ENCODE data around the gene MRPL55.
A peak's percentile ranks its signal among the peaks of the same experiment; 100 is the strongest.

MRPL55 gene

DNA sequence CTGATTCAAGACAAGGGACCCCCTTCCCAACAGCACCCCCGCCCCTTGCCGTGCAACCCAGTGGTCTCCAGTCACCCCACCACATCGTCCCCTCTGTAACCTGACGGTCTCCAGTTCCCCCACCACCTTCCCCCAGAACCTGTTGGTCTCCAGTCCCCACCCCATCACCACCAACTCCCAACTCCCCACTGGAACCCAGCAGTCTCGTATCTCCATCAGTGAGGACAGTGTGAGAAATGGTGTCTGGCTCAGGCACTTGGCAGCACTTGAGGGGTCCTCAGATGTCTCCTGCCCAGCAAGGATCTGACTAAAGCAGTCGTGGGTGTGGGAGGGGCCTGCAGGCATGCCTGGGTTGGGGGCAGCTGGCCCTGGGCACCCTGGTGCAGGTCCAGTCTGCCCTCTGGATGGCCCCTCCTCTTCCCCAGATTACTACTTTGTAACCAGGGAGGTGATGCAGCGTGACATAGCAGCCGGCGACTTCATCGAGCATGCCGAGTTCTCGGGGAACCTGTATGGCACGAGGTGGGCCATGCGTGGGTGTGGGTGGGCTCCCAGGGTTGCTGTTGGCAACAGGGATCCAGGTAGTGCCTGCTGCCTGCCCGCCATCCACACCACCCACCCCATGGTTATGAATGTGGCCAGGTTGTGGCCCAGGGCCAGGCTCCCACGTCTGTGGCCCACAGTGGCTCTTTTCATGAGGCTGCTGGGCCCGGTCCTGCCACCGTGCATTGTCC lies 37.5 kb upstream of the MRPL55 start:
- Histone ChIP-seq H3K27ac (ENCODE audit: low read depth, low read length) (no peak overlapping the region), H3K4me3 (ENCODE audit: low read depth, low read length) (no peak overlapping the region), H3K9ac (ENCODE audit: low read depth, low read length) (no peak overlapping the region), H3K4me1 (ENCODE audit: control insufficient read depth, insufficient read depth, low read length) (peaks cover 3% of the 10 kb centered on the region; the same call in 1 of the 2 replicates), H3K36me3 (ENCODE audit: control insufficient read depth, insufficient read depth, low read length) (peaks cover 11% of the 10 kb centered on the region; the same call in 1 of the 2 replicates), H3K9me3 (ENCODE audit: control insufficient read depth, insufficient read depth, low read length) (no peaks in the 10 kb centered on the region), H3K27me3 (ENCODE audit: control insufficient read depth, insufficient read depth, low read length) (no peaks in the 10 kb centered on the region)

- no peak overlapping the region for H3K27ac ChIP-seq (ENCODE audit: low read depth, low read length)
- H3K4me1 ChIP-seq (ENCODE audit: control insufficient read depth, insufficient read depth, low read length): peaks cover 8% of the 10 kb centered on the region
- peaks cover 11% of the 10 kb centered on the region; the same call in 1 of the 2 replicates for H3K36me3 ChIP-seq (ENCODE audit: control insufficient read depth, insufficient read depth, low read length)
- no peaks in the 10 kb centered on the region for H3K27me3 ChIP-seq (ENCODE audit: control insufficient read depth, insufficient read depth, low read length)
- no peak overlapping the region for H3K4me3 ChIP-seq (ENCODE audit: low read depth, low read length)
- no peak overlapping the region for H3K9ac ChIP-seq (ENCODE audit: low read depth, low read length)
- no peaks in the 10 kb centered on the region for H3K9me3 ChIP-seq (ENCODE audit: control insufficient read depth, insufficient read depth, low read length)
These were observed 36.6 kb upstream of the MRPL55 start for GRCh38 chr1:228145463-228146416.

GRCh38 chr1:228144993-228145343 lies 35.9 kb upstream of the MRPL55 start:
- H3K9ac ChIP-seq (ENCODE audit: low read depth, low read length): no peak overlapping the region
- peaks cover 8% of the 10 kb centered on the region for H3K4me1 ChIP-seq (ENCODE audit: control insufficient read depth, insufficient read depth, low read length)
- H3K9me3 ChIP-seq (ENCODE audit: control insufficient read depth, insufficient read depth, low read length): no peaks in the 10 kb centered on the region
- H3K27ac ChIP-seq (ENCODE audit: low read depth, low read length): no peak overlapping the region
- H3K4me3 ChIP-seq (ENCODE audit: low read depth, low read length): no peak overlapping the region
- H3K36me3 ChIP-seq (ENCODE audit: control insufficient read depth, insufficient read depth, low read length): peaks cover 11% of the 10 kb centered on the region; the same call in 1 of the 2 replicates
- no peaks in the 10 kb centered on the region for H3K27me3 ChIP-seq (ENCODE audit: control insufficient read depth, insufficient read depth, low read length)

- H3K27ac ChIP-seq (ENCODE audit: low read depth, low read length): no peak overlapping the region
- no peaks in the 10 kb centered on the region for H3K9me3 ChIP-seq (ENCODE audit: control insufficient read depth, insufficient read depth, low read length)
- no peak overlapping the region for H3K4me3 ChIP-seq (ENCODE audit: low read depth, low read length)
- peaks cover 11% of the 10 kb centered on the region; the same call in 1 of the 2 replicates for H3K36me3 ChIP-seq (ENCODE audit: control insufficient read depth, insufficient read depth, low read length)
- H3K4me1 ChIP-seq (ENCODE audit: control insufficient read depth, insufficient read depth, low read length): peaks cover 6% of the 10 kb centered on the region; the same call in 1 of the 2 replicates
- H3K27me3 ChIP-seq (ENCODE audit: control insufficient read depth, insufficient read depth, low read length): no peaks in the 10 kb centered on the region
- H3K9ac ChIP-seq (ENCODE audit: low read depth, low read length): no peak overlapping the region
These were observed 35.3 kb upstream of the MRPL55 start for GRCh38 chr1:228144193-228144992.

GRCh38 chr1:228143480-228144192 lies 34.5 kb upstream of the MRPL55 start:
- H3K4me3 ChIP-seq (ENCODE audit: low read depth, low read length): no peak overlapping the region
- H3K27ac ChIP-seq (ENCODE audit: low read depth, low read length): no peak overlapping the region
- H3K9ac ChIP-seq (ENCODE audit: low read depth, low read length): no peak overlapping the region
- H3K36me3 ChIP-seq (ENCODE audit: control insufficient read depth, insufficient read depth, low read length): peaks cover 9% of the 10 kb centered on the region; the same call in 1 of the 2 replicates
- H3K9me3 ChIP-seq (ENCODE audit: control insufficient read depth, insufficient read depth, low read length): no peaks in the 10 kb centered on the region
- no peaks in the 10 kb centered on the region for H3K27me3 ChIP-seq (ENCODE audit: control insufficient read depth, insufficient read depth, low read length)
- H3K4me1 ChIP-seq (ENCODE audit: control insufficient read depth, insufficient read depth, low read length): peaks cover 6% of the 10 kb centered on the region; the same call in 1 of the 2 replicates

DNA sequence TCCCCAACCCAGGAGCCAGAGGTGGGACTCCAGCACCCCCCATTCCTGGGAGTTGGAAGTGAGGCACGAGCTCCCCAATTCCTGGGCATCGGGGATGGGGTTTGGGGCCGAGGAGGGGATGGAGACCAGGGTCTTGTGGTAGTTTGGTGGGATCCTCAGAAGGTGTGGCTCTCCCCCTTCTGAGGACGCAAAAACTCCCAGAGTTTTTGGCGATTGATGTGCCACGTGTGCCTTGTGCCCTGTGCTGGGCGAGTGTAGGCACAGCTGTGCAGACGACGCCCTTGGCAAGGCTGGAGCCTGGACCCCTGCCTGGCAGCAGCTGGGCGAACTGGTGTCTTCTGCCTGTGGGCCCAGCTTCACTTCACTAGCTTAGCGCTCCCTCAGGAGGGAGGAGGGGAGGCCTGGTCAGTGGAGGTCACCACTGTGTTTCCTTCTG lies 33.6 kb upstream of the MRPL55 start:
- Histone ChIP-seq H3K4me1 (ENCODE audit: control insufficient read depth, insufficient read depth, low read length) (peaks cover 6% of the 10 kb centered on the region; the same call in 1 of the 2 replicates), H3K27me3 (ENCODE audit: control insufficient read depth, insufficient read depth, low read length) (peaks cover 3% of the 10 kb centered on the region; the same call in 1 of the 2 replicates), H3K36me3 (ENCODE audit: control insufficient read depth, insufficient read depth, low read length) (0 out of 2 replicates have a peak, but pooled peaks cover 3% of the 10 kb centered on the region), H3K9ac (ENCODE audit: low read depth, low read length) (no peak overlapping the region), H3K9me3 (ENCODE audit: control insufficient read depth, insufficient read depth, low read length) (no peaks in the 10 kb centered on the region), H3K27ac (ENCODE audit: low read depth, low read length) (no peak overlapping the region), H3K4me3 (ENCODE audit: low read depth, low read length) (no peak overlapping the region)

DNA sequence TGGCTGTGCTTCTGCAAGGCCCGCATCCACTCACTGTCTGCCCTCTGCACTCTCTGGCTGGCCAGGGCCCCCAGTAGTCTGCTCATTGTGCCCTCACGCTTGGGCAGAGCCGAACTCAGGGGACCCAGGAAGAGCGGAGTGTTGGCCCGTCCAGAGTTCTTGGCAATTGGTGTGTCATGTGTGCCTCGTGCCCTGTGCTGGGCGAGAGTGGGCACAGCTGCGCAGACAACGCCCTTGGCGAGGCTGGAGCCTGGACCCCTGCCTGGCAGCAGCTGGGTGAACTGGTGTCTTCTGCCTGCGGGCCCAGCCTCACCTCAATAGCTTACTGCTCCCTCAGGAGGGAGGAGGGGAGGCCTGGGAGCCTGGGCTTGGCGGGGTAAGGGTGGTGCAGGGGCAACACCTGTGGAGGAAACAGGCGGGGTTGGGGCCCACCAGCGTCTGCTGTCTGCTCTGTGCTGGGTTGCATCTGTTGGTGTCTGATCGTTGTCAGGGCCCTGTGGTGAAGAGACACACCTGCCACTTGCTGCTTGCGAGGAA lies 33.1 kb upstream of the MRPL55 start:
- Histone ChIP-seq H3K4me3 (ENCODE audit: low read depth, low read length) (no peak overlapping the region), H3K9me3 (ENCODE audit: control insufficient read depth, insufficient read depth, low read length) (no peaks in the 10 kb centered on the region), H3K9ac (ENCODE audit: low read depth, low read length) (no peak overlapping the region), H3K36me3 (ENCODE audit: control insufficient read depth, insufficient read depth, low read length) (0 out of 2 replicates have a peak, but pooled peaks cover 3% of the 10 kb centered on the region), H3K27ac (ENCODE audit: low read depth, low read length) (no peak overlapping the region), H3K4me1 (ENCODE audit: control insufficient read depth, insufficient read depth, low read length) (peaks cover 6% of the 10 kb centered on the region; the same call in 1 of the 2 replicates), H3K27me3 (ENCODE audit: control insufficient read depth, insufficient read depth, low read length) (peaks cover 8% of the 10 kb centered on the region)

- 0 out of 2 replicates have a peak, but pooled peaks cover 3% of the 10 kb centered on the region for H3K36me3 ChIP-seq (ENCODE audit: control insufficient read depth, insufficient read depth, low read length)
- peaks cover 6% of the 10 kb centered on the region; the same call in 1 of the 2 replicates for H3K4me1 ChIP-seq (ENCODE audit: control insufficient read depth, insufficient read depth, low read length)
- H3K4me3 ChIP-seq (ENCODE audit: low read depth, low read length): peak overlapping the region; percentile 87
These were observed 32.3 kb upstream of the MRPL55 start for GRCh38 chr1:228141226-228142044.

DNA sequence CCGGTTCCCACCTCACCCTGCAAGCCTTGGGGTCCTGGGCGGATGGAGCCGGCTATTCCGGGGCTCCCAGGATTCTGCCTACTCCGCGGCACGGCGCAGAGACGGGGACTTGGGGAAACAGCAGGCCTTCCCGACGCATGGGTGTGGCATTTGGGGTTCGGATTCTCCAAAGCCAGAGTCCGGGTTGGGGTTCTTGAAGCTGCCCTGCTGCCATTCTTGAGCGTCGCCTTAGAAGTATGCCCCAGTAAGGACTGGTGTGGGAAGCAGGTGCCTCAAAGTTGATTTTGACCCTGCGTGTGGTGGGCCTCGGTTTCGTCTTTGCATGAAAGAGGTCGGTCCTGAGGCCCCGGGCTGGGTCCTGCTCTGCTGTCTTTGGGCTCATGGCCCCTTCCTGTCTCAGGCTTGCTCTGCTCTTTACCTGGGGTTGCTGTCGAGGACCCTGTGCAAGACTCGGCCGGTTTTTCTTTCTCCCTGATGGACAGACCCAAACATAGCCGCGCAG lies 31.7 kb upstream of the MRPL55 start:
- H3K4me3 ChIP-seq (ENCODE audit: low read depth, low read length): peak overlapping the region; percentile 87
- H3K4me1 ChIP-seq (ENCODE audit: control insufficient read depth, insufficient read depth, low read length): peaks cover 6% of the 10 kb centered on the region; the same call in 1 of the 2 replicates
- peaks cover 22% of the 10 kb centered on the region for H3K27me3 ChIP-seq (ENCODE audit: control insufficient read depth, insufficient read depth, low read length)
- H3K27ac ChIP-seq (ENCODE audit: low read depth, low read length): peak overlapping the region; percentile 78
- peak overlapping the region; percentile 79 for H3K9ac ChIP-seq (ENCODE audit: low read depth, low read length)
- H3K36me3 ChIP-seq (ENCODE audit: control insufficient read depth, insufficient read depth, low read length): 0 out of 2 replicates have a peak, but pooled peaks cover 3% of the 10 kb centered on the region
- no peaks in the 10 kb centered on the region for H3K9me3 ChIP-seq (ENCODE audit: control insufficient read depth, insufficient read depth, low read length)

More at GRCh38 chr1:228141226-228142044, 32.3 kb upstream of the MRPL55 start:
- Histone ChIP-seq H3K27me3 (ENCODE audit: control insufficient read depth, insufficient read depth, low read length) (peaks cover 16% of the 10 kb centered on the region), H3K9ac (ENCODE audit: low read depth, low read length) (0 out of 2 replicates have a peak overlapping the region, but pooled peaks have one; percentile 79), H3K27ac (ENCODE audit: low read depth, low read length) (peak overlapping the region; percentile 78), H3K9me3 (ENCODE audit: control insufficient read depth, insufficient read depth, low read length) (no peaks in the 10 kb centered on the region)

Data from HUES48 (cell line).